Endothelial cell of umbilical vein (primary cell): ENCODE measurements around the gene SDCBP2. TPM values are rescaled to one million over a fixed set of nuclear protein-coding genes. Genes with fewer than 3 reads are reported as not detected.

Experiments used
- BruUV-seq: library from RNA; stranded (reverse); fragments of 400-500 nt; replicated peaks from 2 replicates; lab custom pipeline; 2021; lab: Mats Ljungman, UMichigan
- CTCF ChIA-PET: fragments of 300-600, 350-600 bp; sonication (Branson Sonifier 250); formaldehyde crosslinking; loops from one replicate; lab custom pipeline; 2021; ENCODE audit warnings: antibody characterized with exemption, inconsistent platforms; lab: Charles Lee
- POLR2A ChIA-PET: fragments of 300-600, 350-600 bp; sonication (Branson Sonifier 250); formaldehyde crosslinking; loops from one replicate; lab custom pipeline; 2021; ENCODE audit warnings: antibody characterized with exemption, inconsistent platforms; lab: Charles Lee
- DNase-seq: peaks from one replicate; pipeline ENCODE4 v3.0.0-alpha.2; 2011; ENCODE audit warnings: low read depth, low spot score
- FAIRE-seq: peaks from 2 replicates; lab custom pipeline; 2011; peaks lifted over from hg19 to GRCh38; lab: Jason Lieb, UNC
- H2AFZ ChIP-seq: 2 replicates; pipeline ENCODE4 v1.6.0; 2012; ENCODE audit warnings: low read depth, low read length, control low read depth, inconsistent platforms
- H3K27ac ChIP-seq: 2 replicates; pipeline ENCODE4 v1.5.1; 2011; ENCODE audit warnings: low read depth, mild to moderate bottlenecking, control low read depth, low read length, moderate library complexity; ENCODE audit not compliant: insufficient read depth
- H3K27me3 ChIP-seq, 2 experiments: 2 replicates each; pipeline versions ENCODE4 v1.6.0 to v1.6.1; 2011; ENCODE audit warnings: low read length in 2 of 2, mixed read lengths in 1 of 2; ENCODE audit not compliant: control insufficient read depth in 2 of 2, insufficient read depth in 2 of 2
- H3K36me3 ChIP-seq, 2 experiments: 2 replicates in 1 of 2; 3 replicates in 1 of 2; pipeline ENCODE4 v1.5.1; 2011; ENCODE audit warnings: low read length in 2 of 2, mild to moderate bottlenecking in 1 of 2, moderate library complexity in 1 of 2; ENCODE audit not compliant: control insufficient read depth in 2 of 2, insufficient read depth in 2 of 2; ENCODE audit errors: extremely low read depth in 1 of 2
- H3K4me1 ChIP-seq: 3 replicates; pipeline ENCODE4 v1.5.1; 2011; ENCODE audit warnings: mild to moderate bottlenecking, low read length; ENCODE audit not compliant: control insufficient read depth, insufficient read depth; ENCODE audit errors: extremely low read depth
- H3K4me2 ChIP-seq: 2 replicates; pipeline ENCODE4 v1.6.1; 2011; ENCODE audit warnings: low read length, control low read depth, mixed read lengths; ENCODE audit not compliant: insufficient read depth
- H3K4me3 ChIP-seq, 3 experiments: fragments of 200-600 bp in 1 of 3; sonication (generic), shearing (Covaris generic) in 1 of 3; replicated peaks in 1 of 3; 2 replicates each; pipeline ENCODE4 v1.5.1; 2011 to 2016; ENCODE audit warnings: control low read depth in 3 of 3, low read length in 3 of 3, mild to moderate bottlenecking in 2 of 3, inconsistent platforms in 1 of 3, low read depth in 1 of 3, moderate library complexity in 1 of 3; ENCODE audit not compliant: insufficient read depth in 1 of 3
- H3K79me2 ChIP-seq: 2 replicates; pipeline ENCODE4 v1.6.0; 2012; ENCODE audit warnings: low read length, inconsistent platforms; ENCODE audit not compliant: control insufficient read depth, insufficient read depth
- H3K9ac ChIP-seq: replicated peaks from 2 replicates; pipeline ENCODE3; 2011; ENCODE audit warnings: low read length, control low read depth; ENCODE audit not compliant: insufficient read depth; ENCODE audit errors: extremely low read depth
- H3K9me1 ChIP-seq: replicated peaks from 3 replicates; pipeline ENCODE4 v1.6.0; 2011; ENCODE audit warnings: mild to moderate bottlenecking, low read length; ENCODE audit not compliant: control insufficient read depth, insufficient read depth; ENCODE audit errors: extremely low read depth
- H3K9me3 ChIP-seq: replicated peaks from 2 replicates; pipeline ENCODE4 v1.5.1; 2012; ENCODE audit warnings: low read length, inconsistent platforms; ENCODE audit not compliant: control insufficient read depth, insufficient read depth
- H4K20me1 ChIP-seq: replicated peaks from 2 replicates; pipeline ENCODE3; 2011; ENCODE audit warnings: mild to moderate bottlenecking, low read length; ENCODE audit not compliant: control insufficient read depth, insufficient read depth; ENCODE audit errors: extremely low read depth
- CTCF ChIP-seq, 2 donors: IDR thresholded peaks; 1 replicate in 1 of 2; 2 replicates in 1 of 2; pipeline ENCODE4 v1.5.1; 2011; ENCODE audit warnings: low read length in 2 of 2, mild to moderate bottlenecking in 2 of 2, moderate library complexity in 2 of 2, control low read depth in 1 of 2, inconsistent platforms in 1 of 2, low read depth in 1 of 2; ENCODE audit not compliant: insufficient read depth in 1 of 2; ENCODE audit errors: extremely low read depth in 1 of 2
- EZH2 ChIP-seq: IDR thresholded peaks from 2 replicates; pipeline ENCODE4 v1.6.1; 2012; ENCODE audit warnings: borderline replicate concordance, low read depth, mild to moderate bottlenecking, moderate library complexity, low read length, inconsistent platforms; ENCODE audit not compliant: severe bottlenecking
- FOS ChIP-seq: IDR thresholded peaks from 2 replicates; pipeline ENCODE4 v1.6.1; 2011; ENCODE audit warnings: mild to moderate bottlenecking, low read length, moderate library complexity, borderline replicate concordance; ENCODE audit not compliant: insufficient read depth
- GATA2 ChIP-seq: IDR thresholded peaks from 2 replicates; pipeline ENCODE4 v1.7.0; 2011; ENCODE audit warnings: low read depth, mild to moderate bottlenecking, moderate library complexity, mixed read lengths, low read length; ENCODE audit not compliant: insufficient read length, insufficient read depth
- JUN ChIP-seq: IDR thresholded peaks from 2 replicates; pipeline ENCODE4 v1.6.1; 2011; ENCODE audit warnings: borderline replicate concordance, low read depth; ENCODE audit not compliant: insufficient read length, insufficient read depth
- MAX ChIP-seq: IDR thresholded peaks from 2 replicates; pipeline ENCODE4 v1.6.1; 2011; ENCODE audit not compliant: insufficient read depth, insufficient read length
- MYC ChIP-seq: IDR thresholded peaks from one replicate; pipeline ENCODE4 v1.6.1; 2011; ENCODE audit warnings: mild to moderate bottlenecking, low read depth, low read length
- POLR2A ChIP-seq: IDR thresholded peaks from 2 replicates; pipeline ENCODE4 v1.6.1; 2012; ENCODE audit warnings: low read depth, mild to moderate bottlenecking, control low read depth, low read length
- POLR2AphosphoS5 ChIP-seq: IDR thresholded peaks from 2 replicates; pipeline ENCODE4 v1.6.1; 2012; ENCODE audit warnings: low read depth, mild to moderate bottlenecking, control low read depth, low read length, moderate library complexity; ENCODE audit not compliant: insufficient read depth
- dilution Hi-C: fragments of 300-500 bp; cut with MboI; formaldehyde crosslinking; loops from one replicate; pipeline ENCODE4 v1.15.0; 2019; ENCODE audit warnings: low sequenced_read_pairs; ENCODE audit not compliant: extremely low pct_ligation_motif_present
- intact Hi-C: fragments of 100-400 bp; cut with micrococcal nuclease; formaldehyde crosslinking; loops from one replicate; pipeline ENCODE4 v1.10.0; 2022
- polyA plus RNA-seq, 4 experiments: library from polyadenylated mRNA; depleted of rRNA in 3 of 4; stranded (reverse) in 3 of 4; unstranded in 1 of 4; fragments of >200 nt; gene quantifications; 2 replicates each; pipeline versions ENCODE4 v1.2.1 to v1.2.3, GENCODE V29; 2011 to 2012; ENCODE audit warnings: missing spikeins in 1 of 4
- total RNA-seq: library from RNA; stranded (reverse); gene quantifications from 2 replicates; pipeline ENCODE4 v1.2.3, GENCODE V29; 2021

Gene SDCBP2
- total and polyA plus RNA-seq, 2 donors (not counting 3 experiments of a cell fraction or from before 2014, with no cell fraction given) = 6.9 to 9.0 TPM

GRCh38 chr20:1373614-1374013 is 44.7 kb upstream of the SDCBP2 start:
- peaks cover 92% of the 10 kb centered on the region for H3K4me1 ChIP-seq
- no peak for TF ChIP-seq EZH2
- TF ChIP-seq POLR2AphosphoS5 = peak; percentile 19
- peak; percentile 23 for TF ChIP-seq POLR2A
- TF ChIP-seq FOS = no peak
- no peak for TF ChIP-seq CTCF (IDR thresholded peaks at IDR 0.05; ENCODE audit: extremely low read depth in 1 of 2, insufficient read depth in 1 of 2, low read depth in 1 of 2, low read length in 2 of 2)
- TF ChIP-seq JUN = no peak
- no peak for TF ChIP-seq MAX
- TF ChIP-seq GATA2 = no peak
- TF ChIP-seq MYC = no peak
- peak overlapping the region; percentile 0 for H3K9ac ChIP-seq
- H3K27me3 ChIP-seq = no peaks in the 10 kb centered on the region
- peak overlapping the region; percentile 13 for H3K4me2 ChIP-seq
- no peaks in the 10 kb centered on the region for H3K9me1 ChIP-seq
- dilution Hi-C loops (no loop called here), intact Hi-C loops (loop anchor here (1.0 to 2.0 kb wide), 3 partner anchors 18 to 64 kb away; no protein-coding TSS in a partner anchor)
- peaks cover 3% of the 10 kb centered on the region for H4K20me1 ChIP-seq
- ChIA-PET POLR2A (interaction anchor here (0.6 to 1.9 kb wide), 2 partner anchors 17 to 59 kb away, joined by 3 to 4 read pairs; no protein-coding TSS in a partner anchor), CTCF (interaction anchor here (0.9 to 2.9 kb wide), 6 partner anchors 18 to 64 kb away, joined by 3 to 22 read pairs (median 6); no protein-coding TSS in a partner anchor)
- H3K4me3 ChIP-seq = no peak overlapping the region
- no peak overlapping the region for H2AFZ ChIP-seq
- DNase-seq = peak; percentile 79
- peak overlapping the region; percentile 83 for H3K27ac ChIP-seq
- H3K79me2 ChIP-seq = peaks cover 94% of the 10 kb centered on the region
- no TSS peak for BruUV-seq
- H3K36me3 ChIP-seq = peaks cover 19 to 24% of the 10 kb centered on the region in 2 experiments
- H3K9me3 ChIP-seq = no peaks in the 10 kb centered on the region
- peak; percentile 61 for FAIRE-seq
